ENCODE data around the gene TBC1D20.

GRCh38 chr20:467755-468154 lies 5.4 kb upstream of the TBC1D20 start:
- TF ChIP-seq, protein P1, sequence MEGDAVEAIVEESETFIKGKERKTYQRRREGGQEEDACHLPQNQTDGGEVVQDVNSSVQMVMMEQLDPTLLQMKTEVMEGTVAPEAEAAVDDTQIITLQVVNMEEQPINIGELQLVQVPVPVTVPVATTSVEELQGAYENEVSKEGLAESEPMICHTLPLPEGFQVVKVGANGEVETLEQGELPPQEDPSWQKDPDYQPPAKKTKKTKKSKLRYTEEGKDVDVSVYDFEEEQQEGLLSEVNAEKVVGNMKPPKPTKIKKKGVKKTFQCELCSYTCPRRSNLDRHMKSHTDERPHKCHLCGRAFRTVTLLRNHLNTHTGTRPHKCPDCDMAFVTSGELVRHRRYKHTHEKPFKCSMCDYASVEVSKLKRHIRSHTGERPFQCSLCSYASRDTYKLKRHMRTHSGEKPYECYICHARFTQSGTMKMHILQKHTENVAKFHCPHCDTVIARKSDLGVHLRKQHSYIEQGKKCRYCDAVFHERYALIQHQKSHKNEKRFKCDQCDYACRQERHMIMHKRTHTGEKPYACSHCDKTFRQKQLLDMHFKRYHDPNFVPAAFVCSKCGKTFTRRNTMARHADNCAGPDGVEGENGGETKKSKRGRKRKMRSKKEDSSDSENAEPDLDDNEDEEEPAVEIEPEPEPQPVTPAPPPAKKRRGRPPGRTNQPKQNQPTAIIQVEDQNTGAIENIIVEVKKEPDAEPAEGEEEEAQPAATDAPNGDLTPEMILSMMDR (conservative IDR thresholded peaks at IDR 0.05; ENCODE audit: low read depth in 2 of 2) = no peak
- TF ChIP-seq POLR2AphosphoS5 (IDR thresholded peaks at IDR 0.05; ENCODE audit: low read depth) (no peak), EZH2 (IDR thresholded peaks at IDR 0.05; ENCODE audit: low read depth, unreplicated experiment) (no peak), EZH2phosphoT487 (IDR thresholded peaks at IDR 0.05; ENCODE audit: unreplicated experiment) (no peak), CREB1 (CRISPR knock-in tag; IDR thresholded peaks at IDR 0.05; ENCODE audit: low read depth) (no peak), JUNB (IDR thresholded peaks at IDR 0.05; ENCODE audit: unreplicated experiment) (no peak), ZNF114 (CRISPR knock-in tag; IDR thresholded peaks at IDR 0.05) (no peak)
- TF ChIP-seq, protein P2, sequence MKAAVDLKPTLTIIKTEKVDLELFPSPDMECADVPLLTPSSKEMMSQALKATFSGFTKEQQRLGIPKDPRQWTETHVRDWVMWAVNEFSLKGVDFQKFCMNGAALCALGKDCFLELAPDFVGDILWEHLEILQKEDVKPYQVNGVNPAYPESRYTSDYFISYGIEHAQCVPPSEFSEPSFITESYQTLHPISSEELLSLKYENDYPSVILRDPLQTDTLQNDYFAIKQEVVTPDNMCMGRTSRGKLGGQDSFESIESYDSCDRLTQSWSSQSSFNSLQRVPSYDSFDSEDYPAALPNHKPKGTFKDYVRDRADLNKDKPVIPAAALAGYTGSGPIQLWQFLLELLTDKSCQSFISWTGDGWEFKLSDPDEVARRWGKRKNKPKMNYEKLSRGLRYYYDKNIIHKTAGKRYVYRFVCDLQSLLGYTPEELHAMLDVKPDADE (IDR thresholded peaks at IDR 0.05) = no peak

Data from GM23338 (cell line).